Measurements from ENCODE around the gene TMEM120B. TPM values are rescaled to one million over a fixed set of nuclear protein-coding genes. Genes with fewer than 3 reads are reported as not detected.
"Not testable (repeated sequence)": the region's sequence is repeated elsewhere in the genome, so short reads cannot be mapped to it uniquely, and the experiment has no call there.

TMEM120B gene
- total RNA-seq, 1 donor from 2014 or later = 5.0 TPM

- no peak for DNase-seq (ENCODE audit: low read depth in 2 of 2)
Observed at GRCh38 chr12:121774968-121775474, 62.5 kb downstream of the TMEM120B start.

- DNase-seq (ENCODE audit: low read depth in 2 of 2) = no peak
Observed at GRCh38 chr12:121775501-121775900, 62.9 kb downstream of the TMEM120B start.

- DNase-seq (ENCODE audit: low read depth in 2 of 2) = peak; percentile 75 to 76
Observed at GRCh38 chr12:121776190-121777098, 63.9 kb downstream of the TMEM120B start.

- no peak for DNase-seq (ENCODE audit: low read depth in 2 of 2)
Observed at GRCh38 chr12:121778567-121779421, 66.2 kb downstream of the TMEM120B start.

GRCh38 chr12:121779422-121779895, 66.9 kb downstream of the TMEM120B start:
- no peak for DNase-seq (ENCODE audit: low read depth in 2 of 2)

- DNase-seq (ENCODE audit: low read depth in 2 of 2) = no peak
Observed at GRCh38 chr12:121780429-121780828, 67.9 kb downstream of the TMEM120B start.

GRCh38 chr12:121781484-121781997, 69.0 kb downstream of the TMEM120B start:
- DNase-seq (ENCODE audit: low read depth in 2 of 2) = no peak

- DNase-seq (ENCODE audit: low read depth in 2 of 2) = peak in 1 of 2 donors; percentile 39
Observed at GRCh38 chr12:121781998-121782979, 69.7 kb downstream of the TMEM120B start.

GRCh38 chr12:121783766-121784165, 71.2 kb downstream of the TMEM120B start:
- peak in 1 of 2 donors; percentile 63 for DNase-seq (ENCODE audit: low read depth in 2 of 2)

- DNase-seq (ENCODE audit: low read depth in 2 of 2) = peak in 1 of 2 donors; percentile 95
Observed at GRCh38 chr12:121784460-121784859, 71.9 kb downstream of the TMEM120B start.

GRCh38 chr12:121786440-121786825, 73.9 kb downstream of the TMEM120B start:
- peak; percentile 60 to 85 for DNase-seq (ENCODE audit: low read depth in 2 of 2)

GRCh38 chr12:121787063-121788025, 74.8 kb downstream of the TMEM120B start:
- DNase-seq (ENCODE audit: low read depth in 2 of 2) = no peak

GRCh38 chr12:121788176-121788818, 75.7 kb downstream of the TMEM120B start:
- DNase-seq (ENCODE audit: low read depth in 2 of 2) = no peak

GRCh38 chr12:121789233-121789781, 76.8 kb downstream of the TMEM120B start:
- peak in 1 of 2 donors; percentile 84 for DNase-seq (ENCODE audit: low read depth in 2 of 2)

GRCh38 chr12:121789800-121790728, 77.5 kb downstream of the TMEM120B start:
- peak; percentile 31 to 87 for DNase-seq (ENCODE audit: low read depth in 2 of 2)

- DNase-seq (ENCODE audit: low read depth in 2 of 2) = not testable (repeated sequence)
Observed at GRCh38 chr12:121790785-121791184, 78.2 kb downstream of the TMEM120B start.

All from lung microvascular endothelial cell (primary cell).